HAP-1 (cell line): ENCODE measurements around the gene TIMM44.

Experiments used
- DNase-seq, 2 experiments: peaks; one replicate each; pipeline ENCODE4 v3.0.0-alpha.2; 2016 to 2020; ENCODE audit warnings: low spot score in 2 of 2
- H3K27me3 ChIP-seq: fragments of 250-450 bp; sonication (Bioruptor Pico); 2 replicates; pipeline ENCODE4 v1.5.1; 2020; ENCODE audit warnings: low read depth, mild to moderate bottlenecking, moderate library complexity
- H3K36me3 ChIP-seq: fragments of 250-450 bp; sonication (Bioruptor Pico); replicated peaks from 2 replicates; pipeline ENCODE4 v1.5.1; 2020; ENCODE audit warnings: mild to moderate bottlenecking
- H3K4me1 ChIP-seq: fragments of 250-450 bp; sonication (Bioruptor Pico); 2 replicates; pipeline ENCODE4 v1.5.1; 2020; ENCODE audit warnings: mild to moderate bottlenecking
- H3K4me3 ChIP-seq: fragments of 250-450 bp; sonication (Bioruptor Pico); 2 replicates; pipeline ENCODE4 v1.5.1; 2020; ENCODE audit warnings: mild to moderate bottlenecking, moderate library complexity
- H3K9me3 ChIP-seq: fragments of 250-450 bp; sonication (Bioruptor Pico); 2 replicates; pipeline ENCODE4 v1.5.1; 2020; ENCODE audit warnings: mild to moderate bottlenecking, moderate library complexity
- in situ Hi-C: fragments of 300-500 bp; cut with MboI; formaldehyde crosslinking; loops from 3 replicates; pipeline ENCODE4 v1.14.3; 2020; ENCODE audit warnings: low sequenced_read_pairs, inconsistent platforms, mixed read lengths

The TIMM44 gene

GRCh38 chr19:7981199-7981598 lies 37.7 kb upstream of the TIMM44 start:
- in situ Hi-C loops, result no loop called here
- Histone ChIP-seq H3K36me3 (peaks cover 96% of the 10 kb centered on the region), H3K4me3 (no peak overlapping the region), H3K9me3 (no peaks in the 10 kb centered on the region), H3K4me1 (no peaks in the 10 kb centered on the region), H3K27me3 (no peaks in the 10 kb centered on the region)
- no peak for DNase-seq

GRCh38 chr19:7980635-7981121 lies 37.2 kb upstream of the TIMM44 start:
- no peak overlapping the region for H3K4me3 ChIP-seq

GRCh38 chr19:7980168-7980567 lies 36.7 kb upstream of the TIMM44 start:
- Histone ChIP-seq H3K36me3 (peaks cover 94% of the 10 kb centered on the region), H3K9me3 (no peaks in the 10 kb centered on the region), H3K27me3 (no peaks in the 10 kb centered on the region), H3K4me3 (no peak overlapping the region), H3K4me1 (no peaks in the 10 kb centered on the region)
- DNase-seq, result no peak
- in situ Hi-C loops, result no loop called here

More at GRCh38 chr19:7980635-7981121, 37.2 kb upstream of the TIMM44 start:
- peaks cover 94% of the 10 kb centered on the region for H3K36me3 ChIP-seq
- in situ Hi-C loops, result no loop called here
- DNase-seq, result no peak
- no peaks in the 10 kb centered on the region for H3K9me3 ChIP-seq
- H3K4me1 ChIP-seq, result no peaks in the 10 kb centered on the region
- H3K27me3 ChIP-seq, result no peaks in the 10 kb centered on the region

GRCh38 chr19:7979559-7979958 lies 36.1 kb upstream of the TIMM44 start:
- Histone ChIP-seq H3K36me3 (peaks cover 94% of the 10 kb centered on the region), H3K4me1 (no peaks in the 10 kb centered on the region), H3K4me3 (no peak overlapping the region), H3K9me3 (no peaks in the 10 kb centered on the region), H3K27me3 (no peaks in the 10 kb centered on the region)
- no peak for DNase-seq
- in situ Hi-C loops, result no loop called here

- in situ Hi-C loops, result no loop called here
- DNase-seq, result no peak
- no peak overlapping the region for H3K4me3 ChIP-seq
- H3K4me1 ChIP-seq, result no peaks in the 10 kb centered on the region
- no peaks in the 10 kb centered on the region for H3K9me3 ChIP-seq
- H3K36me3 ChIP-seq, result peaks cover 94% of the 10 kb centered on the region
- H3K27me3 ChIP-seq, result no peaks in the 10 kb centered on the region
Observed at GRCh38 chr19:7979011-7979410, 35.5 kb upstream of the TIMM44 start.

DNA sequence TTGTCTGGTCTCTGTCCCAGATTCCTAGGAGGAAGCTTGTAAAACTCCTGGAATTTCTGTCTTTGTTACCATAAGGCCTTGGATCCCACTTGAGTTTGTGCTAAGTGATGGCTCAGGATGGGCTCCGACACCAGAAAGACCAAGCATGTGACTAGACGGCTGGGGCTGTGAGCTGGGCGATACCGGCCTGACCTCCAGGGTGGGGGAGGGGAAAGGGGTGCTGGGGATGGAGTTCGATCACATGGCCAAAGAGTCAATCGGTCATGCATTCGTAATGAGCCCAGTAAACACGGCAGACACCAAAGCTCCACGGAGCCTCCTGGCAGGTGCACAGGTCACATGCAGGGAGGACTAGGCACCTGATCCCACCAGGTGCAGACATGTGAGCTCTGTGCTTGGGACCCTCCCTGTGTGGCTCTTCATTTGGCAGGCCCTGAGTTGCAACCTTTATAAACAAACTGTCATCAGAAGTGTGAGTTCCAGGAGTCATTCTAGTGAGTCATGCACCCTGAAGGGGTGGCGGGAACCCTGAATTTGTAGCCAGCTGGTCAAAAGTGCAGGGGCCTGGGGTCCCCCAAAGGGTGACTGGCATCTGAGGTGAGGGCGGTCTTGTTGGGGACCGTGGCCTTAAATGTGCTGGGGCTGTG lies 34.8 kb upstream of the TIMM44 start:
- DNase-seq, result no peak
- Histone ChIP-seq H3K36me3 (peaks cover 94% of the 10 kb centered on the region), H3K9me3 (no peaks in the 10 kb centered on the region), H3K4me3 (no peak overlapping the region), H3K27me3 (no peaks in the 10 kb centered on the region), H3K4me1 (no peaks in the 10 kb centered on the region)
- in situ Hi-C loops, result no loop called here

- peaks cover 93% of the 10 kb centered on the region for H3K36me3 ChIP-seq
- H3K4me1 ChIP-seq, result no peaks in the 10 kb centered on the region
- H3K9me3 ChIP-seq, result no peaks in the 10 kb centered on the region
- H3K27me3 ChIP-seq, result no peaks in the 10 kb centered on the region
- in situ Hi-C loops, result no loop called here
- DNase-seq, result no peak
- H3K4me3 ChIP-seq, result no peak overlapping the region
Observed at GRCh38 chr19:7977723-7978040, 34.2 kb upstream of the TIMM44 start.

DNA sequence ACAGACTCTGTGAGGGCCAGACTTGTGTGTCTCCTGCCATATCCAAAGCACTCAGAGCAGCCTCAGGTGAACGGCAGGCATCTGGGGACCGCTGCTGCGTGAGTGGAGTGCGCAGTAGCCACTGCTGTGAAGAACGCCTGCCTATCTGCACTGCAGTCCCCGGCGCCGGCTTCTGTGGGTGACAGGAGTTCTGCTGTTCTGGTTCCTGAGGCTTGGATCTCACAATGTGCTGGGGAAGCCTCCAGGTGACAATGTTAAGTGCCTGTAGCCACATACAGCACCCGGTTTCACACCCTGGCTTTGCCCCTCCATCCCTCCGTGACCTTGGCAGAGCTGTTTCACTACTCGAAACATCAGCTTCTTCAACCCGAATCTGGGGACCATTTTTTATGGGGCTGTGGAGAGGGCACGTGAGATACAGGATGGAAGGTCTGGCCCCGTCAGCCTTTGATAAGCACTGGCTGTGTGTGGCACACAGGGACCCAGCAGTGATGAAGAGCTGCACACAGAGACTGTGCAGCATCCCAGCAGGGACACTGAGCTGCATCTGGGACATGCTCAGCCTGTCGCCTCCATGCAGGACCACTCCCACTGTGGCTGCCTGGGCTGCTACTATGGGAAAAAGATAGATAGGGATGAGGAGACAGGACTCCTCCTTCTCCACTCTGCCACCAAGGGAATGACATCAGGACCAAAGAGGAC lies 33.7 kb upstream of the TIMM44 start:
- Histone ChIP-seq H3K9me3 (no peaks in the 10 kb centered on the region), H3K36me3 (peaks cover 91% of the 10 kb centered on the region), H3K4me1 (no peaks in the 10 kb centered on the region), H3K27me3 (no peaks in the 10 kb centered on the region), H3K4me3 (no peak overlapping the region)
- in situ Hi-C loops, result no loop called here
- DNase-seq, result no peak

DNA sequence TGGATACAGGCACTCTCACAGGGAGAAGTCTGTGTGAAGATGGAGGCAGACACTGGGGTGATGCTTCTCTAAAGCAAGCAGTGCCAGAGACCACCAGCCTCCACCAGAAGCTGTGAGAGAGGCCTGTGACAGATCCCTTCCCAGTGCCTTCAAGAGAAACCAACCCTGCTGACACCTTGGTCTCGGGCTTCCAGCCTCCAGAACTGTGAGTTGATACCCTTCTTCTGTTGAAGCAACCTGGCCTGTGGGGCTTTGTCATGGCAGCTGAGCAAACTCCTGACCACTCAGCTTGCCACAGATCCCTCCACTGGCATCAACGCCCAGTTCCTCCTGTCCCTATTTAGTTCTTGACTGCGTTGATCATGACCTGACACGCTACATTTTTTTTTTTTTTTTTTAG lies 33.0 kb upstream of the TIMM44 start:
- in situ Hi-C loops, result no loop called here
- H3K36me3 ChIP-seq, result peaks cover 90% of the 10 kb centered on the region

GRCh38 chr19:7975037-7975436 lies 31.6 kb upstream of the TIMM44 start:
- no peak for DNase-seq
- Histone ChIP-seq H3K9me3 (no peaks in the 10 kb centered on the region), H3K36me3 (peaks cover 89% of the 10 kb centered on the region), H3K4me1 (no peaks in the 10 kb centered on the region), H3K27me3 (no peaks in the 10 kb centered on the region), H3K4me3 (no peak overlapping the region)
- in situ Hi-C loops, result no loop called here

More for the DNA sequence above, 33.0 kb upstream of the TIMM44 start:
- Histone ChIP-seq H3K4me3 (no peak overlapping the region), H3K4me1 (no peaks in the 10 kb centered on the region), H3K27me3 (no peaks in the 10 kb centered on the region), H3K9me3 (no peaks in the 10 kb centered on the region)
- DNase-seq, result no peak

- no peaks in the 10 kb centered on the region for H3K4me1 ChIP-seq
- H3K4me3 ChIP-seq, result no peak overlapping the region
- H3K9me3 ChIP-seq, result no peaks in the 10 kb centered on the region
- H3K27me3 ChIP-seq, result no peaks in the 10 kb centered on the region
- peaks cover 89% of the 10 kb centered on the region for H3K36me3 ChIP-seq
- in situ Hi-C loops, result no loop called here
- DNase-seq, result no peak
Observed at GRCh38 chr19:7973883-7974282, 30.4 kb upstream of the TIMM44 start.

DNA sequence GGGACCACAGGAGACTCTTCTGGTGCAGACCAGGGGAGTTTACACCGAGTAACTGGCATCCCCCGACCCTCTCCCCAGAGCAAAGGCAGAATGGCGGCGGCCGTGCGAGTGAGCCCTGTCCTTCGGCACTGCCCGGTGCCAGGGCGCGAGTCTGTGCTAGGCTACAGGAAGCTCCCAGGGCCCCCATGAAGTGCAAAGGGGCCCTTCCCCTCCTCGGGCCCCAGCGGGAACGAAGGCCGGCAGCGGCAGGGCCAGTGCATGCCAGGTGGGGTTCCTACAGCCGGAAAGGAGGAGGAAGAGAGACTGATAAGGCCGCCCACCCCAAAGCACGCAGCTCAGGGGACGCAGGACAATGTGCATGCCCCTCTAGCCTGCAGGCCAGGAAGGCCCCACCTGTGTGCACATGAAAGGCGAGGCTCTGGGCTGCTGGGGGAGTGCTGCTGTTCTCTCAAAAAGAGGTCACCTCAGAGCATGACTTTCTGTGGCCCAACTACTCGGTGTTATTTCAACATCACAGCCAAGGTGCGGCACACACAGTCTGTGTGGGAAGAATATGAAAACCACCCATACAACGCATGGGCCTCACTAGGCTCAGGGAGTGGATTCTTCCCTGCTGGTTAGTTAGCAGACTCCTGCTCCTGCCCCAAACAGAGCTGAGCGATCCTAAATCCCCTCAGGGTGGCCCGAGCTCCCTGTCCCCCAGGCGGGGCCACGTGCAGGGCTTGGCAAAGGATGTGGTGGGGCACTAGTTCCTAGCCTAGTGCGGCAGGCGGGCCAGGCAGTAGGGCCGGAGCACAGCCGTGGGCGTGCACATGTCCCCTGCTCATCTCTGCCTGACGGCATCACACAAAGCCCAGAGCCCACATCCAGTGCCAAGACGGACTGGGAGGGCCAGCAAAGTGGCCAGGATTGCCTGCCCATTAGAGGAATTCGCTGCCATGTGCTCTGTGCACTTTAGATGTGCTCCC lies 28.4 kb upstream of the TIMM44 start:
- in situ Hi-C loops, result no loop called here
- Histone ChIP-seq H3K4me3 (no peak overlapping the region), H3K27me3 (no peaks in the 10 kb centered on the region), H3K9me3 (no peaks in the 10 kb centered on the region), H3K36me3 (peaks cover 89% of the 10 kb centered on the region), H3K4me1 (no peaks in the 10 kb centered on the region)
- no peak for DNase-seq

GRCh38 chr19:7970716-7971448 lies 27.4 kb upstream of the TIMM44 start:
- no peaks in the 10 kb centered on the region for H3K4me1 ChIP-seq
- in situ Hi-C loops, result no loop called here

More at GRCh38 chr19:7970716-7971448, 27.4 kb upstream of the TIMM44 start:
- H3K36me3 ChIP-seq, result peaks cover 89% of the 10 kb centered on the region
- no peak overlapping the region for H3K4me3 ChIP-seq
- no peaks in the 10 kb centered on the region for H3K9me3 ChIP-seq
- H3K27me3 ChIP-seq, result no peaks in the 10 kb centered on the region
- DNase-seq, result peak; percentile 41 to 73
